H9 (cell line): ENCODE data around the gene LUZP1. TPM values are rescaled to one million over a fixed set of nuclear protein-coding genes. Genes with fewer than 3 reads are reported as not detected.
"Not testable (repeated sequence)": the region's sequence is repeated elsewhere in the genome, so short reads cannot be mapped to it uniquely, and the experiment has no call there.

Source experiments
- DNase-seq: peaks from one replicate; pipeline ENCODE4 v3.0.0-alpha.2; 2017
- H2AFZ ChIP-seq: one replicate; pipeline ENCODE4 v1.6.1; 2013; ENCODE audit warnings: mild to moderate bottlenecking, low read length, control low read depth, moderate library complexity
- H2AK5ac ChIP-seq: 2 replicates; pipeline ENCODE4 v1.6.1; 2013; ENCODE audit warnings: low read length, control low read depth, mixed read lengths; ENCODE audit not compliant: insufficient read length
- H2BK120ac ChIP-seq: one replicate; pipeline ENCODE4 v1.6.1; 2013; ENCODE audit warnings: low read depth, mild to moderate bottlenecking, low read length, control low read depth, inconsistent platforms; ENCODE audit not compliant: poor library complexity, severe bottlenecking
- H2BK12ac ChIP-seq: 2 replicates; pipeline ENCODE4 v1.6.1; 2013; ENCODE audit warnings: low read length, control low read depth, mixed read lengths, low read depth; ENCODE audit not compliant: insufficient read length
- H2BK15ac ChIP-seq: 2 replicates; pipeline ENCODE4 v1.6.1; 2013; ENCODE audit warnings: low read depth, low read length, control low read depth
- H2BK20ac ChIP-seq: one replicate; pipeline ENCODE4 v1.6.1; 2013; ENCODE audit warnings: low read depth, mild to moderate bottlenecking, low read length, control low read depth, inconsistent platforms; ENCODE audit not compliant: poor library complexity, severe bottlenecking
- H2BK5ac ChIP-seq: 2 replicates; pipeline ENCODE4 v1.6.1; 2013; ENCODE audit warnings: low read length, control low read depth, mixed read lengths; ENCODE audit not compliant: insufficient read length
- H3K14ac ChIP-seq: 2 replicates; pipeline ENCODE4 v1.6.1; 2013; ENCODE audit warnings: low read length, control low read depth; ENCODE audit not compliant: insufficient read depth
- H3K18ac ChIP-seq: 2 replicates; pipeline ENCODE4 v1.6.1; 2013; ENCODE audit warnings: low read depth, mild to moderate bottlenecking, mixed read lengths, low read length, control low read depth; ENCODE audit not compliant: insufficient read length
- H3K23ac ChIP-seq: 2 replicates; pipeline ENCODE4 v1.6.1; 2013; ENCODE audit warnings: low read length, control low read depth, mixed read lengths, low read depth; ENCODE audit not compliant: insufficient read length
- H3K23me2 ChIP-seq: 2 replicates; pipeline ENCODE4 v1.6.1; 2013; ENCODE audit warnings: low read depth, mild to moderate bottlenecking, mixed read lengths, low read length, control low read depth; ENCODE audit not compliant: insufficient read length, poor library complexity, severe bottlenecking
- H3K27ac ChIP-seq: 2 replicates; pipeline ENCODE4 v1.5.1; 2013; ENCODE audit warnings: low read length, control low read depth, mixed read lengths, low read depth; ENCODE audit not compliant: insufficient read length
- H3K27me3 ChIP-seq: 2 replicates; pipeline ENCODE4 v1.6.1; 2013; ENCODE audit warnings: low read length, control low read depth, inconsistent platforms; ENCODE audit not compliant: insufficient read depth
- H3K4ac ChIP-seq: 2 replicates; pipeline ENCODE4 v1.6.1; 2013; ENCODE audit warnings: low read depth, mild to moderate bottlenecking, control low read depth, inconsistent platforms, low read length, moderate library complexity
- H3K4me1 ChIP-seq: 2 replicates; pipeline ENCODE4 v1.6.1; 2013; ENCODE audit warnings: low read length, control low read depth, inconsistent platforms; ENCODE audit not compliant: insufficient read depth
- H3K4me2 ChIP-seq: 2 replicates; pipeline ENCODE4 v1.6.1; 2013; ENCODE audit warnings: low read length, control low read depth, mixed read lengths; ENCODE audit not compliant: insufficient read length, insufficient read depth
- H3K56ac ChIP-seq: 2 replicates; pipeline ENCODE4 v1.6.1; 2013; ENCODE audit warnings: low read depth, mild to moderate bottlenecking, mixed read lengths, low read length, control low read depth; ENCODE audit not compliant: insufficient read length
- H3K79me1 ChIP-seq: 2 replicates; pipeline ENCODE4 v1.6.1; 2013; ENCODE audit warnings: low read depth, mild to moderate bottlenecking, moderate library complexity, low read length, control low read depth, inconsistent platforms; ENCODE audit not compliant: insufficient read depth, poor library complexity, severe bottlenecking
- H3K79me2 ChIP-seq: 2 replicates; pipeline ENCODE4 v1.6.1; 2013; ENCODE audit warnings: low read length, control low read depth, inconsistent platforms; ENCODE audit not compliant: insufficient read depth
- H3K9ac ChIP-seq: 2 replicates; pipeline ENCODE4 v1.6.1; 2013; ENCODE audit warnings: low read length, control low read depth, mixed read lengths; ENCODE audit not compliant: insufficient read length; ENCODE audit errors: extremely low read depth
- H3K9me3 ChIP-seq: one replicate; pipeline ENCODE4 v1.6.1; 2013; ENCODE audit warnings: low read depth, low read length, inconsistent platforms; ENCODE audit not compliant: control insufficient read depth
- H3T11ph ChIP-seq: one replicate; pipeline ENCODE4 v1.6.1; 2013; ENCODE audit warnings: mild to moderate bottlenecking, low read length, control low read depth, inconsistent platforms
- H4K20me1 ChIP-seq: one replicate; pipeline ENCODE4 v1.6.1; 2013; ENCODE audit not compliant: control insufficient read depth, insufficient read length, insufficient read depth
- H4K5ac ChIP-seq: 2 replicates; pipeline ENCODE4 v1.6.1; 2013; ENCODE audit warnings: low read depth, mild to moderate bottlenecking, mixed read lengths, low read length, control low read depth; ENCODE audit not compliant: insufficient read length
- H4K8ac ChIP-seq: replicated peaks from 2 replicates; pipeline ENCODE4 v1.6.1; 2013; ENCODE audit warnings: low read length, control low read depth, mixed read lengths, low read depth; ENCODE audit not compliant: insufficient read length
- H4K91ac ChIP-seq: 2 replicates; pipeline ENCODE4 v1.6.1; 2013; ENCODE audit warnings: low read depth, mild to moderate bottlenecking, moderate library complexity, mixed read lengths, low read length, control low read depth; ENCODE audit not compliant: insufficient read length
- H3K27ac Mint-ChIP-seq, 3 experiments: 2 replicates in 2 of 3; 3 replicates in 1 of 3; pipeline ENCODE4 v1.8.0; 2020 to 2021; ENCODE audit warnings: mixed read lengths in 3 of 3, mild to moderate bottlenecking in 1 of 3, moderate library complexity in 1 of 3
- H3K27me3 Mint-ChIP-seq: 2 replicates; pipeline ENCODE4 v1.8.0; 2021; ENCODE audit warnings: low read depth, mild to moderate bottlenecking, moderate library complexity, mixed read lengths
- H3K36me3 Mint-ChIP-seq, 3 experiments: 2 replicates in 2 of 3; 3 replicates in 1 of 3; pipeline ENCODE4 v1.8.0; 2020 to 2021; ENCODE audit warnings: low read depth in 3 of 3, mixed read lengths in 3 of 3; ENCODE audit not compliant: insufficient read depth in 1 of 3
- H3K4me1 Mint-ChIP-seq, 2 experiments: 2 replicates each; pipeline ENCODE4 v1.8.0; 2020; ENCODE audit warnings: mixed read lengths in 2 of 2
- H3K4me3 Mint-ChIP-seq, 2 experiments: 2 replicates in 1 of 2; 3 replicates in 1 of 2; pipeline ENCODE4 v1.8.0; 2020 to 2021; ENCODE audit warnings: mild to moderate bottlenecking in 2 of 2, mixed read lengths in 2 of 2, moderate library complexity in 1 of 2
- H3K9me3 Mint-ChIP-seq, 2 experiments: 2 replicates in 1 of 2; 3 replicates in 1 of 2; pipeline ENCODE4 v1.8.0; 2020; ENCODE audit warnings: mild to moderate bottlenecking in 2 of 2, mixed read lengths in 2 of 2, moderate library complexity in 1 of 2
- WGBS: extraction: QIAGEN DNeasy Blood & Tissue Kit; methylation state at CpG from one replicate; pipeline ENCODE4 v1.1.7; 2013; ENCODE audit warnings: missing lambda C conversion rate, low lambda C conversion rate, mixed read lengths; ENCODE audit not compliant: insufficient read length; ENCODE audit errors: extremely low coverage; 5-methylcytosine and 5-hydroxymethylcytosine counted together
- total RNA-seq: library from RNA; stranded (reverse); gene quantifications from 2 replicates; pipeline ENCODE4 v1.2.1, GENCODE V29; 2021
- TF ChIP-seq, protein P1 (sequence below): fragments of 200-600 bp; sonication (generic); conservative IDR thresholded peaks from 3 replicates; pipeline ENCODE4 v1.8.0; 2021; ENCODE audit warnings: antibody characterized with exemption, mild to moderate bottlenecking

The LUZP1 gene
- total RNA-seq, 1 experiment from 2014 or later = 48.2 TPM

DNA sequence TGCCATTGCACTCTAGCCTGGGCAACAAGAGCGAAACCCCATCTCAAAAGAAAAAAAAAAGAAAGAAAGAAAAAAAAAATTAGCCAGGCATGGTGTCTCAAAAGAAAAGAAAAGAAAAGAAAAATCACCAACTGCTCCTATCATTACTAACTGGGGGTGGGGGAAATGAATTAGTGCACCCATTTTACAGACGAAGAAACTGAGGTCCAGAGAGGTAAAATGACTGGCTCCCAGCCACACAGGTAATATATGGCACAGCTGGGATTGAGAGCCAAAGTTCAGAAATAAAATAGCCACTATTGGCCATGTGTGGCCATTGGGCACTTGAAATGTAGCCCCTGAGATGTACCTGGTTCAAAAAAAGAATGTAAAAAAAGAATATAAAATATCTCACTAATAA is 39.9 kb upstream of the LUZP1 start:
- peaks cover 2% of the 10 kb centered on the region; the same call in 1 of the 2 replicates for H3K27me3 Mint-ChIP-seq
- no peak overlapping the region for H2BK12ac ChIP-seq
- no peaks in the 10 kb centered on the region for H3K79me2 ChIP-seq
- H2BK120ac ChIP-seq = no peak overlapping the region
- no peak overlapping the region for H3K4me2 ChIP-seq
- H3K18ac ChIP-seq = no peak overlapping the region
- H3K36me3 Mint-ChIP-seq = peaks cover 1 to 8% (median 2%) of the 10 kb centered on the region in 3 experiments; a peak in 5 of 7 replicates
- no peak overlapping the region for H4K5ac ChIP-seq
- WGBS = no CpG with 5 or more reads among the region's 2 CpGs
- no peak overlapping the region for H3K27ac Mint-ChIP-seq
- no peak overlapping the region for H3K9ac ChIP-seq
- no peak overlapping the region for H3T11ph ChIP-seq
- H3K27ac ChIP-seq = no peak overlapping the region
- H3K23me2 ChIP-seq = no peaks in the 10 kb centered on the region
- peaks cover 0 to 13% of the 10 kb centered on the region in 2 experiments; a peak in 2 of 4 replicates for H3K4me1 Mint-ChIP-seq
- no peak overlapping the region for H3K4ac ChIP-seq
- no peak overlapping the region for H4K8ac ChIP-seq
- no peak overlapping the region for H3K23ac ChIP-seq
- H4K20me1 ChIP-seq = no peaks in the 10 kb centered on the region
- DNase-seq = no peak
- no peak overlapping the region for H2BK15ac ChIP-seq
- TF ChIP-seq, protein P1, sequence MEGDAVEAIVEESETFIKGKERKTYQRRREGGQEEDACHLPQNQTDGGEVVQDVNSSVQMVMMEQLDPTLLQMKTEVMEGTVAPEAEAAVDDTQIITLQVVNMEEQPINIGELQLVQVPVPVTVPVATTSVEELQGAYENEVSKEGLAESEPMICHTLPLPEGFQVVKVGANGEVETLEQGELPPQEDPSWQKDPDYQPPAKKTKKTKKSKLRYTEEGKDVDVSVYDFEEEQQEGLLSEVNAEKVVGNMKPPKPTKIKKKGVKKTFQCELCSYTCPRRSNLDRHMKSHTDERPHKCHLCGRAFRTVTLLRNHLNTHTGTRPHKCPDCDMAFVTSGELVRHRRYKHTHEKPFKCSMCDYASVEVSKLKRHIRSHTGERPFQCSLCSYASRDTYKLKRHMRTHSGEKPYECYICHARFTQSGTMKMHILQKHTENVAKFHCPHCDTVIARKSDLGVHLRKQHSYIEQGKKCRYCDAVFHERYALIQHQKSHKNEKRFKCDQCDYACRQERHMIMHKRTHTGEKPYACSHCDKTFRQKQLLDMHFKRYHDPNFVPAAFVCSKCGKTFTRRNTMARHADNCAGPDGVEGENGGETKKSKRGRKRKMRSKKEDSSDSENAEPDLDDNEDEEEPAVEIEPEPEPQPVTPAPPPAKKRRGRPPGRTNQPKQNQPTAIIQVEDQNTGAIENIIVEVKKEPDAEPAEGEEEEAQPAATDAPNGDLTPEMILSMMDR = no peak
- no peak overlapping the region for H3K56ac ChIP-seq
- H3K27me3 ChIP-seq = no peaks in the 10 kb centered on the region
- no peak overlapping the region for H3K14ac ChIP-seq
- no peaks in the 10 kb centered on the region for H3K4me1 ChIP-seq
- no peak overlapping the region for H2BK20ac ChIP-seq
- H3K9me3 Mint-ChIP-seq = no peaks in the 10 kb centered on the region; a peak in 1 of 5 replicates
- no peak overlapping the region for H2AK5ac ChIP-seq
- H3K4me3 Mint-ChIP-seq = no peak overlapping the region
- H4K91ac ChIP-seq = no peak overlapping the region
- no peak overlapping the region for H2AFZ ChIP-seq
- H3K79me1 ChIP-seq = no peaks in the 10 kb centered on the region
- no peaks in the 10 kb centered on the region for H3K9me3 ChIP-seq
- no peak overlapping the region for H2BK5ac ChIP-seq

DNA sequence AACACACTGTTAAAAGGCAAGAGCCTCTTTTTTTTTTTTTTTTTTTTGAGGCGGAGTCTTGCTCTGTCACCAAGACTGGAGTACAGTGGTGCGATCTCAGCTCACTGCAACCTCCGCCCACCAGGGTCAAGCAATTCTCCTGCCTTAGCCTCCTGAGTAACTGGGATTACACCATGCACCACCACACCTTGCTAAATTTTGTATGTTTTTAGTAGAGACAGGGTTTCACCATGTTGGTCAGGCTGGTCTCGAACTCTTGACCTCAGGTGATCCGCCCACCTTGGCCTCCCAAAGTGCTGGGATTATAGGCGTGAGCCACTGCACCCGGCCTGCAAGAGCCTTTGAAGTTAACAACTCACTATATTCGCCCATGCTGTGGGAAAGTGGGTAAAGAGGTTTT is 39.1 kb upstream of the LUZP1 start:
- not testable (repeated sequence) for H3K27ac ChIP-seq, H2BK12ac ChIP-seq, H3K18ac ChIP-seq, H4K5ac ChIP-seq, H2BK15ac ChIP-seq, H2BK20ac ChIP-seq, H3K23me2 ChIP-seq, DNase-seq, H3K9me3 ChIP-seq, H3K27ac Mint-ChIP-seq, H3K4me3 Mint-ChIP-seq, H2BK5ac ChIP-seq, H3K4me1 ChIP-seq, H2AK5ac ChIP-seq, H3K4ac ChIP-seq, H3K79me1 ChIP-seq, H4K8ac ChIP-seq, H3K4me2 ChIP-seq, H3K27me3 ChIP-seq, H2AFZ ChIP-seq, H3K9me3 Mint-ChIP-seq, H3K79me2 ChIP-seq, H4K20me1 ChIP-seq, H3K27me3 Mint-ChIP-seq, H3K9ac ChIP-seq, H2BK120ac ChIP-seq, H3K56ac ChIP-seq, H3T11ph ChIP-seq, H3K36me3 Mint-ChIP-seq, H3K14ac ChIP-seq, H4K91ac ChIP-seq, H3K23ac ChIP-seq
- peaks cover 0 to 13% of the 10 kb centered on the region in 2 experiments; a peak in 2 of 4 replicates for H3K4me1 Mint-ChIP-seq
- no CpG with 5 or more reads among the region's 8 CpGs for WGBS
